OCI-LY3 (cell line): ENCODE data around the gene FRMD4A.

Experiments used
- H2AFZ ChIP-seq: fragments of 200-600, 300-600 bp; shearing (Covaris generic); 2 replicates; pipeline ENCODE4 v1.6.0; 2014; ENCODE audit warnings: antibody characterized with exemption, low read depth, low read length
- H3K27ac ChIP-seq: fragments of 200-600, 300-600 bp; sonication (generic); 2 replicates; pipeline ENCODE4 v1.5.1; 2014; ENCODE audit warnings: mild to moderate bottlenecking, low read length, moderate library complexity, mixed read lengths
- H3K27me3 ChIP-seq: fragments of 200-600, 300-600 bp; sonication (generic); 2 replicates; pipeline ENCODE4 v1.6.1; 2014; ENCODE audit warnings: low read depth, low read length, mixed read lengths
- H3K36me3 ChIP-seq: fragments of 200-600, 300-600 bp; sonication (generic); replicated peaks from 2 replicates; pipeline ENCODE3; 2014; ENCODE audit warnings: low read depth, low read length, mixed read lengths
- H3K4me1 ChIP-seq: fragments of 300-600, 200-600 bp; sonication (generic); 2 replicates; pipeline ENCODE4 v1.6.1; 2014; ENCODE audit warnings: low read length, mixed read lengths
- H3K4me2 ChIP-seq: fragments of 200-600, 300-600 bp; sonication (generic); 2 replicates; pipeline ENCODE4 v1.6.1; 2014; ENCODE audit warnings: low read length, mixed read lengths
- H3K4me3 ChIP-seq: fragments of 300-600, 200-600 bp; sonication (generic); 2 replicates; pipeline ENCODE4 v1.5.1; 2014; ENCODE audit warnings: antibody characterized with exemption, mild to moderate bottlenecking, low read length, moderate library complexity
- H3K79me2 ChIP-seq: fragments of 300-600, 200-600 bp; shearing (Covaris generic); 2 replicates; pipeline ENCODE4 v1.6.1; 2014; ENCODE audit warnings: mild to moderate bottlenecking, low read length, mixed read lengths
- H3K9ac ChIP-seq: fragments of 300-600, 200-600 bp; shearing (Covaris generic); 2 replicates; pipeline ENCODE4 v1.6.0; 2014; ENCODE audit warnings: mild to moderate bottlenecking, low read length, moderate library complexity
- H3K9me3 ChIP-seq: fragments of 200-600, 300-600 bp; shearing (Covaris generic); 2 replicates; pipeline ENCODE4 v1.6.1; 2014; ENCODE audit warnings: low read length, mixed read lengths; ENCODE audit not compliant: insufficient read depth
- H4K20me1 ChIP-seq: fragments of 200-600, 300-600 bp; sonication (generic); 2 replicates; pipeline ENCODE4 v1.6.1; 2016; ENCODE audit warnings: low read length, mixed read lengths; ENCODE audit not compliant: insufficient read depth
- CTCF ChIP-seq: fragments of 200-600, 300-600 bp; sonication (generic); IDR thresholded peaks from 2 replicates; pipeline ENCODE4 v1.5.1; 2014; ENCODE audit warnings: antibody characterized with exemption, low read length, low read depth
- EZH2phosphoT487 ChIP-seq: fragments of 200-600 bp; shearing (Covaris generic); IDR thresholded peaks from 2 replicates; pipeline ENCODE4 v1.6.1; 2018; ENCODE audit warnings: antibody characterized with exemption, mixed run types, low read depth

The FRMD4A gene

DNA sequence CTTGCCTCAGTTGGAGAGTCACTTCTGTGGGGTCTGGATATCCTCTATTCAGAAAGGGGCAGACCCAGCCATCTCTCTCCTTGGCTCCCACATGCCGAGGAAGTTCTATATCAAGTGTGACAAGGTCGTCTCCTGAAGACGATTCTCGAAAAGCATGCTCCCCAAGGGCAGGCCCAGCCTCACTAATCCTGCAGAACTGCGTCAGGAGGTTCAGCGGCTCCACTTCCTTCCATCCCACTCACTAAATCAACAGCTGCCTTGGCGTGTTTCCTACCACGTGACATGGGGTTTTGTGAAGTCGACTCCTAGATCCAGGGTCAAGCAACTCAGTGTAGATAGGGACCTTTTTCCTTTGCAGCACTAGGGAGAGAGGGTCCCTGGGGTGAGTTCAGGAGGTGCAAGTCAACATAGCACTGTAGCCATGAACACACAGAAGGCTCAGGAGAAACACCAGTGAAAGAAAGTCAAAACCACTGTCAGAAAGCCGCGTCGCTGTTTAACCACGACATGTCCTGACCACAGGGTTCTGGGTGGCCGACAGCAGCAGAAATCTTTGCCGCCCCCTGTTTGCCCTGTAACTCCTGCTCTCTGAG lies 587.5 kb downstream of the FRMD4A start:
- H3K27me3 ChIP-seq: no peaks in the 10 kb centered on the region

GRCh38 chr10:13741438-13741837 lies 589.3 kb downstream of the FRMD4A start:
- H3K27ac ChIP-seq: no peak overlapping the region
- no peaks in the 10 kb centered on the region for H3K27me3 ChIP-seq
- no peak overlapping the region for H3K4me3 ChIP-seq
- no peaks in the 10 kb centered on the region for H3K79me2 ChIP-seq
- H3K36me3 ChIP-seq: no peaks in the 10 kb centered on the region
- H2AFZ ChIP-seq: no peak overlapping the region
- no peak overlapping the region for H3K9ac ChIP-seq
- H3K4me1 ChIP-seq: peaks cover 28% of the 10 kb centered on the region
- H3K4me2 ChIP-seq: no peak overlapping the region
- no peak for TF ChIP-seq CTCF
- no peaks in the 10 kb centered on the region for H4K20me1 ChIP-seq
- no peaks in the 10 kb centered on the region for H3K9me3 ChIP-seq

More for the DNA sequence above, 587.5 kb downstream of the FRMD4A start:
- Histone ChIP-seq H2AFZ (peak overlapping the region; percentile 81), H3K4me2 (peak overlapping the region; percentile 50), H3K4me3 (peak overlapping the region; percentile 23; the same call in 1 of the 2 replicates), H3K79me2 (no peaks in the 10 kb centered on the region), H3K9ac (peak overlapping the region; percentile 22; the same call in 1 of the 2 replicates), H3K9me3 (no peaks in the 10 kb centered on the region), H3K4me1 (peaks cover 33% of the 10 kb centered on the region), H3K36me3 (no peaks in the 10 kb centered on the region), H3K27ac (no peak overlapping the region), H4K20me1 (no peaks in the 10 kb centered on the region)
- TF ChIP-seq EZH2phosphoT487 (no peak), CTCF (no peak)

- H3K27ac ChIP-seq: no peak overlapping the region
- H3K9ac ChIP-seq: no peak overlapping the region
- peaks cover 27% of the 10 kb centered on the region for H3K4me1 ChIP-seq
- H3K27me3 ChIP-seq: no peaks in the 10 kb centered on the region
- H3K79me2 ChIP-seq: no peaks in the 10 kb centered on the region
- no peak overlapping the region for H3K4me2 ChIP-seq
- H2AFZ ChIP-seq: no peak overlapping the region
- H3K36me3 ChIP-seq: no peaks in the 10 kb centered on the region
- H3K4me3 ChIP-seq: no peak overlapping the region
- no peaks in the 10 kb centered on the region for H4K20me1 ChIP-seq
- H3K9me3 ChIP-seq: no peaks in the 10 kb centered on the region
- no peak for TF ChIP-seq EZH2phosphoT487
- TF ChIP-seq CTCF: no peak
Observed at GRCh38 chr10:13740461-13740860, 590.3 kb downstream of the FRMD4A start.

DNA sequence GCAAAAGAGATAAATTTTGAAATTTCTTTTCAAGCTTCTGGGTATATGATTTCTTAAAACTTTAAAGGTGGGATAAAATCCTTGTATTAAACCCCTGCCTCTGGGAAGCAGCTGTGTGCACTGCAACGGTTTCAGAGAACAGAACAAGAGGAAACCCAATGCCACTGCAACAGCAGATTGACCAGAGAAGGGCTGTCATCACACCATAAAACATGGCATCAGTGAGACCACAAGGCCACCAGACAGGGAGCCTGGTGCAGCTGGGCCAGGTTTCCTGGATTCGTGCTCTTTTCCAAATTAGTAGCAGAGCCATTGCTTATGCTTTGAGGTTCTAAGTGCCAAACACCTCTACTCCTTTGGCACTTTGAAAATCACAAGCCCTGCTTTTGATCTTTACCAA lies 591.5 kb downstream of the FRMD4A start:
- Histone ChIP-seq H4K20me1 (no peaks in the 10 kb centered on the region), H3K36me3 (no peaks in the 10 kb centered on the region), H3K79me2 (no peaks in the 10 kb centered on the region), H3K27ac (no peak overlapping the region), H3K27me3 (no peaks in the 10 kb centered on the region), H2AFZ (no peak overlapping the region), H3K9me3 (no peaks in the 10 kb centered on the region), H3K4me2 (no peak overlapping the region), H3K9ac (no peak overlapping the region), H3K4me1 (peaks cover 24% of the 10 kb centered on the region), H3K4me3 (no peak overlapping the region)
- TF ChIP-seq CTCF (no peak), EZH2phosphoT487 (no peak)
